Gastrocnemius medialis (tissue), 4 donors: ENCODE measurements around the gene SLC17A4.

Source experiments
- POLR2A ChIP-seq, 2 donors: fragments of 450-650 bp; IDR thresholded peaks; one replicate each; pipeline ENCODE4 v1.6.1; 2017; ENCODE audit warnings: antibody characterized with exemption in 2 of 2, mild to moderate bottlenecking in 2 of 2, moderate library complexity in 2 of 2
- TF ChIP-seq, protein P1 (sequence below), 5 experiments: fragments of 450-650 bp in 3 of 5; fragments of 200-600 bp in 2 of 5; sonication (generic) in 2 of 5; IDR thresholded peaks in 4 of 5; conservative IDR thresholded peaks in 1 of 5; 1 replicate in 4 of 5; 2 replicates in 1 of 5; pipeline ENCODE4 v1.5.1; 2016 to 2019; ENCODE audit warnings: antibody characterized with exemption in 5 of 5, mild to moderate bottlenecking in 3 of 5, moderate library complexity in 3 of 5

DNA sequence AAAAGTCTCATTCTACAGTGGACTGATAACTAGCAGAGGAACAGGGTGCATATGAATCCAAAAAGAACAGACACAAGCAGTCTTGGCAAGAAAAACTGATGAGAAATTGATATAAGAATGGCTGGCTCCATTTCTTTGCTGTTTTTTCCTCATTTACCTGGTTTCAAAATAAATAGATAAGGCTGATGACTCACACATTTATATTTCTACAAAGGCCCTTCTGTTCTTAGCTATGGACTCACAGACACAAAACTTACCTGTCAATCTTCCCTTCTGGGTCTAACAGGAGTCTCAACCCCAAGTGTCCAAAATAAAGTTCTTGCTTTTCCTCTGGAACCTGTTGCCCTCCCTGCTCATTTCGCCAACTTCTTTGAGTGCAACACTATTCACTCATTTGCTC is 941 bp downstream of the SLC17A4 start:
- no peak for TF ChIP-seq POLR2A (IDR thresholded peaks at IDR 0.05)
- TF ChIP-seq, protein P1, sequence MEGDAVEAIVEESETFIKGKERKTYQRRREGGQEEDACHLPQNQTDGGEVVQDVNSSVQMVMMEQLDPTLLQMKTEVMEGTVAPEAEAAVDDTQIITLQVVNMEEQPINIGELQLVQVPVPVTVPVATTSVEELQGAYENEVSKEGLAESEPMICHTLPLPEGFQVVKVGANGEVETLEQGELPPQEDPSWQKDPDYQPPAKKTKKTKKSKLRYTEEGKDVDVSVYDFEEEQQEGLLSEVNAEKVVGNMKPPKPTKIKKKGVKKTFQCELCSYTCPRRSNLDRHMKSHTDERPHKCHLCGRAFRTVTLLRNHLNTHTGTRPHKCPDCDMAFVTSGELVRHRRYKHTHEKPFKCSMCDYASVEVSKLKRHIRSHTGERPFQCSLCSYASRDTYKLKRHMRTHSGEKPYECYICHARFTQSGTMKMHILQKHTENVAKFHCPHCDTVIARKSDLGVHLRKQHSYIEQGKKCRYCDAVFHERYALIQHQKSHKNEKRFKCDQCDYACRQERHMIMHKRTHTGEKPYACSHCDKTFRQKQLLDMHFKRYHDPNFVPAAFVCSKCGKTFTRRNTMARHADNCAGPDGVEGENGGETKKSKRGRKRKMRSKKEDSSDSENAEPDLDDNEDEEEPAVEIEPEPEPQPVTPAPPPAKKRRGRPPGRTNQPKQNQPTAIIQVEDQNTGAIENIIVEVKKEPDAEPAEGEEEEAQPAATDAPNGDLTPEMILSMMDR (IDR thresholded peaks at IDR 0.05 in 4 of 5, conservative IDR thresholded peaks at IDR 0.05 in 1 of 5): no peak
